K562 (cell line): Measurements from ENCODE around the gene ANKRD12. TPM values are rescaled to one million over a fixed set of nuclear protein-coding genes. Genes with fewer than 3 reads are reported as not detected.

ENCODE experiments used
- CEBPB ChIP-seq: fragments of 450-650 bp; IDR thresholded peaks from 2 replicates; pipeline ENCODE4 v1.6.1; 2016; ENCODE audit warnings: missing genetic modification characterization, missing compliant biosample characterization
- ELF2 ChIP-seq: fragments of 250-450 bp; sonication (Bioruptor Pico); IDR thresholded peaks from 2 replicates; pipeline ENCODE4 v1.5.0; 2021; ENCODE audit warnings: mild to moderate bottlenecking
- ELF4 ChIP-seq: fragments of 450-650 bp; formaldehyde crosslinking; IDR thresholded peaks from 2 replicates; pipeline ENCODE4 v1.4.0; 2022; ENCODE audit warnings: missing genetic modification characterization
- FOXJ2 ChIP-seq: fragments of 200-800 bp; sonication (Bioruptor generic); IDR thresholded peaks from 2 replicates; pipeline ENCODE4 v1.6.1; 2016; ENCODE audit warnings: missing genetic modification characterization, missing compliant biosample characterization
- FOXM1 ChIP-seq, 2 experiments: fragments of 450-650 bp in 1 of 2; sonication (generic) in 1 of 2; formaldehyde crosslinking in 1 of 2; IDR thresholded peaks; 2 replicates each; pipeline versions ENCODE4 v1.6.1 to v1.9.0; 2017 to 2022; ENCODE audit warnings: low read depth in 2 of 2, mild to moderate bottlenecking in 2 of 2, missing genetic modification reagents in 1 of 2, moderate library complexity in 1 of 2
- HNRNPH1 ChIP-seq: fragments of 200-400 bp; formaldehyde crosslinking; optimal IDR thresholded peaks from 2 replicates; pipeline ENCODE3; 2017; ENCODE audit warnings: low read depth, mild to moderate bottlenecking, low read length, moderate library complexity
- JUND ChIP-seq, 2 experiments: IDR thresholded peaks; 2 replicates in 1 of 2; 3 replicates in 1 of 2; pipeline ENCODE4 v1.6.1; 2011; ENCODE audit warnings: borderline replicate concordance in 2 of 2, low read depth in 2 of 2, low read length in 2 of 2, improper control_type of control experiment in 1 of 2, missing biosample characterization in 1 of 2, missing genetic modification characterization in 1 of 2, missing genetic modification reagents in 1 of 2
- MAFF ChIP-seq: IDR thresholded peaks from 2 replicates; pipeline ENCODE4 v1.6.1; 2012; ENCODE audit warnings: low read length, improper control_type of control experiment
- MYBL2 ChIP-seq, 2 experiments: fragments of 450-650 bp in 1 of 2; sonication (generic) in 1 of 2; formaldehyde crosslinking in 1 of 2; IDR thresholded peaks; 2 replicates each; pipeline versions ENCODE4 v1.6.1 to v1.8.1; 2017 to 2022; ENCODE audit warnings: borderline replicate concordance in 1 of 2, inconsistent platforms in 1 of 2, low read depth in 1 of 2, mild to moderate bottlenecking in 1 of 2, missing genetic modification reagents in 1 of 2, moderate library complexity in 1 of 2
- NFE2L1 ChIP-seq: fragments of 450-650 bp; IDR thresholded peaks from 2 replicates; pipeline ENCODE4 v1.6.1; 2016; ENCODE audit warnings: missing genetic modification characterization, low read depth, mild to moderate bottlenecking, missing compliant biosample characterization, moderate library complexity, borderline replicate concordance
- SMAD1 ChIP-seq: fragments of 150-350 bp; IDR thresholded peaks from 2 replicates; pipeline ENCODE4 v1.6.1; 2014; ENCODE audit warnings: low read length, low read depth; ENCODE audit not compliant: partially characterized antibody
- SMC3 ChIP-seq: conservative IDR thresholded peaks from 2 replicates; pipeline ENCODE4 v1.6.1; 2011; ENCODE audit warnings: low read depth, low read length, improper control_type of control experiment; ENCODE audit not compliant: insufficient read depth
- TCF3 ChIP-seq: sonication (generic); formaldehyde crosslinking; IDR thresholded peaks from 2 replicates; pipeline ENCODE4 v1.4.0; 2020; ENCODE audit warnings: mild to moderate bottlenecking, missing genetic modification reagents
- TCF7 ChIP-seq: sonication (generic); IDR thresholded peaks from 2 replicates; pipeline ENCODE4 v1.6.1; 2016; ENCODE audit warnings: antibody characterized with exemption, borderline replicate concordance
- ZNF239 ChIP-seq: fragments of 250-450 bp; sonication (Bioruptor Pico); IDR thresholded peaks from 2 replicates; pipeline ENCODE4 v1.4.0; 2020; ENCODE audit warnings: mild to moderate bottlenecking
- ZNF24 ChIP-seq: fragments of 450-650 bp; IDR thresholded peaks from 2 replicates; pipeline ENCODE4 v1.6.1; 2016
- ZNF57 ChIP-seq: fragments of 450-650 bp; formaldehyde crosslinking; IDR thresholded peaks from 2 replicates; pipeline ENCODE4 v1.4.0; 2020; ENCODE audit warnings: mild to moderate bottlenecking, moderate library complexity
- ZNF584 ChIP-seq: fragments of 200-800 bp; sonication (Bioruptor generic); IDR thresholded peaks from 2 replicates; pipeline ENCODE4 v1.6.1; 2016; ENCODE audit warnings: low read depth, mild to moderate bottlenecking, missing genetic modification characterization, missing compliant biosample characterization
- polyA plus RNA-seq, 8 experiments: library from polyadenylated mRNA; depleted of rRNA in 4 of 8; stranded (reverse) in 5 of 8; unstranded in 3 of 8; fragments of >200 nt; fragmentation: Nextera tagmentation in 2 of 8; fragmentation: Illumina TruSeq in 1 of 8; extraction: Ambion mirVana in 2 of 8; extraction: Trizol in 1 of 8; gene quantifications; 2 replicates each; pipeline versions ENCODE4 v1.2.1 to v1.2.3, GENCODE V29; 2011 to 2014; ENCODE audit warnings: inconsistent platforms in 1 of 8, missing spikeins in 1 of 8
- total RNA-seq, 7 experiments: library from RNA; depleted of rRNA in 6 of 7; stranded (reverse); fragments of >200 nt in 6 of 7; fragmentation: Illumina TruSeq in 2 of 7; extraction: Trizol in 2 of 7; gene quantifications; 2 replicates each; pipeline versions ENCODE4 v1.2.1 to v1.2.3, GENCODE V29; 2011 to 2021; ENCODE audit warnings: low replicate concordance in 1 of 7
- TF ChIP-seq, protein P1 (sequence below): fragments of 250-450 bp; sonication (Bioruptor Pico); IDR thresholded peaks from 2 replicates; pipeline ENCODE4 v1.8.0; 2022; ENCODE audit warnings: inconsistent platforms
- TF ChIP-seq, protein P2 (sequence below): sonication (generic); formaldehyde crosslinking; IDR thresholded peaks from 2 replicates; pipeline ENCODE4 v1.8.1; 2023; ENCODE audit warnings: mild to moderate bottlenecking, missing genetic modification reagents
- TF ChIP-seq, protein P3 (sequence below): fragments of 450-650 bp; formaldehyde crosslinking; IDR thresholded peaks from 2 replicates; pipeline ENCODE4 v1.4.0; 2020; ENCODE audit warnings: mild to moderate bottlenecking, mixed read lengths

Gene ANKRD12
- total and polyA plus RNA-seq, 9 of the 15 experiments (the other 6 are each of a cell fraction or from before 2014, with no cell fraction given) = 6.6 to 28.2 (median 16.0) TPM

DNA sequence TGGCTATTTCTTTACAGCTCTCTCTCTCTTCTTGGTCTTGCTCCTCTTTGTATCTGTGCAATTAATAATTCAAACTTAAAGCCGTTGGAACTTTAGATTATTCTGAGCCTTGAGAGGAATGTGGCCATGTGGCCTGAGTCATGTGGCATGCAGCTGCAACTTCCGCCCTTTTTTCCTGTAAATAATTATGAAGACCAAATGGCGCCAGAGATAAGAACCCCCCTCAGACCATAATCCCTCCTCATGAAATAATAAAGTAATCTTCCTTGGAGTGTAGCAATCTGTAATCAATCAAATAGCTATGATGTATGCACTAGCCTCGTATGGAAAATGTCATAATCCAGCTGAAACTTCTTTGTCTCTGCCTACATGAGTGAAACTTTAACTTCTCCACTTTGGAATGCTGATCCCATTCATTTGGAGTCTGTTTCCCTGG, 184.5 kb downstream of the ANKRD12 start (continued):
- TF ChIP-seq, protein P1, sequence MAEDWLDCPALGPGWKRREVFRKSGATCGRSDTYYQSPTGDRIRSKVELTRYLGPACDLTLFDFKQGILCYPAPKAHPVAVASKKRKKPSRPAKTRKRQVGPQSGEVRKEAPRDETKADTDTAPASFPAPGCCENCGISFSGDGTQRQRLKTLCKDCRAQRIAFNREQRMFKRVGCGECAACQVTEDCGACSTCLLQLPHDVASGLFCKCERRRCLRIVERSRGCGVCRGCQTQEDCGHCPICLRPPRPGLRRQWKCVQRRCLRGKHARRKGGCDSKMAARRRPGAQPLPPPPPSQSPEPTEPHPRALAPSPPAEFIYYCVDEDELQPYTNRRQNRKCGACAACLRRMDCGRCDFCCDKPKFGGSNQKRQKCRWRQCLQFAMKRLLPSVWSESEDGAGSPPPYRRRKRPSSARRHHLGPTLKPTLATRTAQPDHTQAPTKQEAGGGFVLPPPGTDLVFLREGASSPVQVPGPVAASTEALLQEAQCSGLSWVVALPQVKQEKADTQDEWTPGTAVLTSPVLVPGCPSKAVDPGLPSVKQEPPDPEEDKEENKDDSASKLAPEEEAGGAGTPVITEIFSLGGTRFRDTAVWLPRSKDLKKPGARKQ (CRISPR knock-in tag) = peak; percentile 21; the same call in 1 of the 2 replicates
- TF ChIP-seq MYBL2 (IDR thresholded peaks at IDR 0.05; ENCODE audit: low read depth) (peak; percentile 63), MYBL2 (CRISPR knock-in tag; IDR thresholded peaks at IDR 0.05; ENCODE audit: borderline replicate concordance) (no peak), ELF4 (0 out of 2 replicates have a peak, but pooled peaks have one; percentile 53), HNRNPH1 (no peak), SMAD1 (no peak), FOXJ2 (tag) (no peak), TCF7 (no peak), MAFF (peak; percentile 14; the same call in 1 of the 2 replicates), TCF3 (CRISPR knock-in tag) (peak; percentile 76), ZNF239 (CRISPR knock-in tag) (peak; percentile 37), ZNF584 (CRISPR knock-in tag) (no peak; the same call in 1 of the 2 replicates), JUND (IDR thresholded peaks at IDR 0.05; ENCODE audit: borderline replicate concordance, low read depth, low read length) (peak; percentile 30; the same call in 1 of the 2 replicates), JUND (tag; IDR thresholded peaks at IDR 0.05; ENCODE audit: borderline replicate concordance, low read depth, low read length) (0 out of 3 replicates have a peak, but pooled peaks have one; percentile 29), SMC3 (no peak), ELF2 (CRISPR knock-in tag) (no peak), CEBPB (tag) (peak; percentile 54), FOXM1 (IDR thresholded peaks at IDR 0.05; ENCODE audit: low read depth) (peak; percentile 64; the same call in 1 of the 2 replicates), FOXM1 (CRISPR knock-in tag; IDR thresholded peaks at IDR 0.05; ENCODE audit: low read depth) (no peak), ZNF57 (no peak), ZNF24 (peak; percentile 15; the same call in 1 of the 2 replicates), NFE2L1 (tag) (no peak)
- TF ChIP-seq, protein P2, sequence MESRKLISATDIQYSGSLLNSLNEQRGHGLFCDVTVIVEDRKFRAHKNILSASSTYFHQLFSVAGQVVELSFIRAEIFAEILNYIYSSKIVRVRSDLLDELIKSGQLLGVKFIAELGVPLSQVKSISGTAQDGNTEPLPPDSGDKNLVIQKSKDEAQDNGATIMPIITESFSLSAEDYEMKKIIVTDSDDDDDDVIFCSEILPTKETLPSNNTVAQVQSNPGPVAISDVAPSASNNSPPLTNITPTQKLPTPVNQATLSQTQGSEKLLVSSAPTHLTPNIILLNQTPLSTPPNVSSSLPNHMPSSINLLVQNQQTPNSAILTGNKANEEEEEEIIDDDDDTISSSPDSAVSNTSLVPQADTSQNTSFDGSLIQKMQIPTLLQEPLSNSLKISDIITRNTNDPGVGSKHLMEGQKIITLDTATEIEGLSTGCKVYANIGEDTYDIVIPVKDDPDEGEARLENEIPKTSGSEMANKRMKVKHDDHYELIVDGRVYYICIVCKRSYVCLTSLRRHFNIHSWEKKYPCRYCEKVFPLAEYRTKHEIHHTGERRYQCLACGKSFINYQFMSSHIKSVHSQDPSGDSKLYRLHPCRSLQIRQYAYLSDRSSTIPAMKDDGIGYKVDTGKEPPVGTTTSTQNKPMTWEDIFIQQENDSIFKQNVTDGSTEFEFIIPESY (CRISPR knock-in tag) = peak; percentile 85
- TF ChIP-seq, protein P3, sequence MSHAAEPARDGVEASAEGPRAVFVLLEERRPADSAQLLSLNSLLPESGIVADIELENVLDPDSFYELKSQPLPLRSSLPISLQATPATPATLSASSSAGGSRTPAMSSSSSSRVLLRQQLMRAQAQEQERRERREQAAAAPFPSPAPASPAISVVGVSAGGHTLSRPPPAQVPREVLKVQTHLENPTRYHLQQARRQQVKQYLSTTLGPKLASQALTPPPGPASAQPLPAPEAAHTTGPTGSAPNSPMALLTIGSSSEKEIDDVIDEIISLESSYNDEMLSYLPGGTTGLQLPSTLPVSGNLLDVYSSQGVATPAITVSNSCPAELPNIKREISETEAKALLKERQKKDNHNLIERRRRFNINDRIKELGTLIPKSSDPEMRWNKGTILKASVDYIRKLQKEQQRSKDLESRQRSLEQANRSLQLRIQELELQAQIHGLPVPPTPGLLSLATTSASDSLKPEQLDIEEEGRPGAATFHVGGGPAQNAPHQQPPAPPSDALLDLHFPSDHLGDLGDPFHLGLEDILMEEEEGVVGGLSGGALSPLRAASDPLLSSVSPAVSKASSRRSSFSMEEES (CRISPR knock-in tag) = peak; percentile 20; the same call in 1 of the 2 replicates
